ENCODE measurements around the gene ADSS2.

DNA sequence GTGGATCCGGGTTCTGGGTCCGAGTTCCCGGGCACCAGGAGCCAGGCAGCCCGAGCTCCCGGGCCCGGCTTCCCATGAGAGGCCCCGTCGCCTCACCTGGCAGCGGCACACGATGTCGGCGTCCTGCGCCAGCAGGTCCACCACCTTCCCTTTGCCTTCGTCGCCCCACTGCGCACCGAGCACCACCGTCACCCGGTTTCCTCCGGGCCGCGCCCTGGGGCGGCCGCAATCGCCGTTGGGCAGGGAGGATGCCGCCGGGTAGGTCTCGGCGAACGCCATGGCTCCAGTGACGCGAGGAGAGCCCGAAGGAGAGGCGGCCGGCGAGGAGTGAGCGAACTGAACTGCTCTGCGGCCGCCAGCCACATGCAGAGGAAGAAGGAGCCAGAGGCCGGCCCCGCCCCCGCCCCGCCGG lies at the start of gene ADSS2:
- no peak for TF ChIP-seq CTCF (IDR thresholded peaks at IDR 0.05; ENCODE audit: insufficient read depth, low read length)
- no peak for TF ChIP-seq GABPA (IDR thresholded peaks at IDR 0.05; ENCODE audit: low read depth)
